GM19099 (cell line): ENCODE measurements around the gene ELMO1.

ENCODE experiments used
- POLR2A ChIP-seq: IDR thresholded peaks from 3 replicates; pipeline ENCODE4 v1.6.1; 2011; ENCODE audit warnings: low read depth; ENCODE audit not compliant: insufficient read length; ENCODE audit errors: extremely low read depth

Gene ELMO1

GRCh38 chr7:37218956-37219355 is 229.7 kb downstream of the ELMO1 start:
- no peak for TF ChIP-seq POLR2A

DNA sequence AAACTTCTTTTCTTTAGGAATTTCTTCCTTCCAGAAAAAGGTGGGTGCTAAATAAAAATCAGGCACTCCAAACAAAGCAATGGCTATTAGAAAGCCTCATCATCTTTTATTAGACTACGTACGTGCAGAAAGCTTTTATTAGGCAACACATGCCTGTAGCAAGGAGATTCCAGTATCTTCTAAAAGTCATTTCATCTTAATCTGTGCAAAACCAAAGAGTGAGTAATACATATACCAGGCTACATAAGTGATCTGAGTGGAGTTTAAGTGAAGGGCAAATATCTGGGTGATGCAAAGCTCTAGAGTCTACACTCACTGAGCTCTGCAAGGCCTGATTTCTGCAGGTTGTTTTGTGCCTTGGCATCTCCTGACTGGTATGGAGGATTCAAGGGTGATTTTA is 231.7 kb downstream of the ELMO1 start:
- TF ChIP-seq POLR2A: no peak

DNA sequence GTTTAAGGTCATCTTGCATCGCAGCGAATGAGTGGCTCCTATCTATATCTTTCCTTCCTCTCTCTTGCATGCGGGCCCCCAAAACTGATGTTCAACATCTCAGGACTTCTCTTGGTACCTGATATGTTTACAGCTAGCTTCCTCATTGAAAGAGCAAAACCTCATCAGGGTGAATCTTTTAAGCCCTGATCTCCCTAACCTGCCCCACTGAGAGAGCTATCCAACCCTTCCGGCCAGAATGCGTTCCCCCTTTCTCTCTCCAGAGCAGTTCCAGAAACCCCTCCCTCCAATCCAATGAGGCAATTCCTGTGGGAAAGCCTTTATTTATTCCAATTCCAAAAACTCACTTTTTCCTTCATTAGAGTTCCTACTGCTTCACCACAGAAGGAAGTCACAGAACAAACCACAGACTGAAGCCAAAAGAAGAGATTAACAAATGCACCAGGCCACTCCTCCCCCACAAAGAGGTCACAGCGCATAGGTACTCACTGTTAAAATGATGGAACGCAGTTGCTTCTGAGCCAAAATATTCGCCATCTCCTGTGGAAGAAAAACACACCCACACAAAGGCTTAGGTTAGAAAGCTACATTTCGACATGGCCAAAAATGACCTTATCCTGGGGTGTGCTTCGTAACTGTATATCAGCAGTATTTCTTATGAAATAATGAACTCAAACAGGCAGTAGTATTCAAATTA is 232.4 kb downstream of the ELMO1 start:
- TF ChIP-seq POLR2A: no peak

GRCh38 chr7:37215290-37215923 is 233.3 kb downstream of the ELMO1 start:
- TF ChIP-seq POLR2A: no peak

- TF ChIP-seq POLR2A: no peak
Measured at GRCh38 chr7:37212556-37212955, 236.1 kb downstream of the ELMO1 start.

DNA sequence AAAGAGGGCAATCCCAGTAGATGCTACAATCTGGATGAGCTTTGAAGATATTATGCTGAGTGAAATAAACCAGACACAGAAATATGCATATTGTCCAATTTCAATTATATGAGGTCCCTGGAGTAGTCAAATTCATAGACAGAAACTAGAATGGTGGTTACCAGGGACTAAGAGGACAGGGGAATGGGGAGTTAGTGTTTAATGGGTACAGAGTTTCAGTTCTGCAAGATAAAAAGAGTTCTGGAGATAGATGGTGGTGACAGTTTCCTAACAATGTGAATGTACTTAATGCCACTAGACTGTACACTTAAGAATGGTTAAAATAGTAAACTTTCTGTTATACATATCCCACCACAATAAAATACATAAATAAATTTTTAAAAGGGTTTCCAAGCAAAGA is 236.6 kb downstream of the ELMO1 start:
- no peak for TF ChIP-seq POLR2A

DNA sequence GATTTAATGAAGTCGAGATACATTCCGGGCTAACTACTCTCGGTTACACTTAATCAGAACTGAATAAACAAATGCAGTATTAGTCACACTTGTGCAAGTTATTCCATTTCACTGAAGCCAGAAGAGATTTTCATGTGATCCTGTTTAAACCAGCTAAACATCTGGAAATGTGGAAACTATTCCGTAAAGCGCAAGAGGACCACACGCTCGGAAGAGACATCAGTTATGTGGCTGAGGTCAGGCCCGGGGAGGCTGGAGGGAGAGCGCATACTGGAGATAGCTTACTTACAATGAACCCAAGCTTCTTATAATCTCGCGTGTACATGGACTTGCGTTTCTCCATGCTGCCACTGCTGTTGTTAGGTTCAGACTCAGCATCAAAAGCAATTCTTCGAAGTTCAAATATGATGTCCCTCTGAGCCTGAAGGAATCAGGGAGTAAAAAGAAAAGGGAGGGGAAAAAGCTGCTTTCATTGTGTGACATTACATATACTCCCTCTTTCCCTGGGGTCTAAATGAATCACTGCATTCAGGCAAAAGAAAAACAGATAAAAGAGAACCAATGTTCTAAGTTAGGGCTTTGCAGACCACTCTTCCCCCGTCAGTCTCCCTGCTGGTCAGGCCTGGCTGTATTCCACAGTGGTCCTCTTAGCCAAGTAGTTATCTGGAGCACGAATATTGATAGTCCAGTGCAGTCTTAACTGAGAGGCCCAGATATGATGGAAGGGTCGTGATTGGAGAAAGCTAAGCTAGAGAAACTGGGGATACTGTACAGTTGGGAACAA is 237.4 kb downstream of the ELMO1 start:
- TF ChIP-seq POLR2A: no peak

DNA sequence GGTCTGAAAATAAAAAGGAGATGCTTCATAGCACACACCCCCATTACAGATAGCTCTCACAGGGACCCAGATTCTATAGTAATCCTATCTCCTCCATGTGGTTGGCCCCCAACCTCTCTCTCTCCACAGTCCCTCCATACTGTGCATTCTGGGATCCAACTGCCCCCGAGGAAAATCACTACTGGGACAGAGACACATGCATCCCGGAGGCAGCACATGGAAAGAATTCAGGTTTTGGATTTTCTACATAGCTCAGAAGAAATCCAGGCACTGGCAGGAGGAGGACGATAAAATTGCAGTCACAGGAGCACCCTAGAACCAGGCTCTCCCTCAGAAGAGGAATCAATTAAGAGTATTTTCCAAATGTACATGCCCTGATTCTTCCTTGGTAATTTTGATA is 239.5 kb downstream of the ELMO1 start:
- no peak for TF ChIP-seq POLR2A

DNA sequence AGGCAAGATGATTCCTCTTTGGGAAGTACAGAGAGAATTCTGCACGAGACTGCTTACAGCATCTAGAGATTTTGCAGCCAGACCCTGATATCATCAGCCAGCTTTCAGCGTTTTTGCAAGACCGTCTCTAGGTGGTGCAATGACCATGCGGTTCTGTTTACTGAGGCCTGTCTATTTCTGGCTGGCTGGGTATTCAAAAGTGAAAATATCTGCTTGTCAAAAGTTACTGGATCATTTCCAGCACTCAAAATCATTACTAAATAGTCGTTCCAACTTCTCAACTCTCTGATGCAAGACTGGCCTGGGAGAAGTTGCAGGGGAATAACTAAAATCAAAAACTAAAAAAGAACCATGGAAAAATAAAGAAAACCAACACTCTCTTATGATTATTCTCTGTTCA is 240.1 kb downstream of the ELMO1 start:
- TF ChIP-seq POLR2A: no peak

DNA sequence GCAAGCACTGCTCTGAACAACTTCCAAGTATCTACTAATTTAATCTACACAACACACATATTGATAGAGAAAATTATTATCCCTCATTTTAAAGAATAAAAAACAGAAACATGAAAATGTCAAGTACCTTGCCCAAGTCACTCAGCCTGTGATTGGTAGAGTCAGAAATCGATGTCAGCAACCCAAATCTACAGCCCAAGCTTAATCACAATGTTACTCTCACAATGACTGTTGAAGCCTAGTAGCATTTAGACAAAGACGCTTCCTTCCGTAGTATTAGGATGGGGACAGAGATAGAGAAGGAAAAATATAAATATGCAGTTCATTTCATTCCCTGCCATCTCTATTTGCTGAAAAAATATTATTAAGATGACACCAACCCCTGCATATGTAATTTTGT is 242.5 kb downstream of the ELMO1 start:
- TF ChIP-seq POLR2A: no peak

- TF ChIP-seq POLR2A: no peak
Measured at GRCh38 chr7:37205451-37205850, 243.2 kb downstream of the ELMO1 start.

DNA sequence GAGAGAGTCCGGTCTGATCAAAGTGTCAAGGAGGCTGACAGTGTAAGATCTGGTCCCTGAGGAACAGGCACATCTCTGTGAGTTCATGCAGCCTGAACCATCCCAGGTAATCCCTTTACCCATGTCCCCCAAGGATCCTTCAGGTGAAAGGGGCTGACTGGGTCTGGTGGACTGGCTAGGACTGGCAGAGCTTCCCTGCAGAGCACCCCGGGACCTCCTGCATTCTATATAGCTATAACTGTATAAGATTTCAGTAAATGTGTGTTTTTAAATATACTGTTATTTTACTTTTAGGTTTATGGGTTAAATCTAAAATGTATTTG is 246.8 kb downstream of the ELMO1 start:
- no peak for TF ChIP-seq POLR2A

- TF ChIP-seq POLR2A: no peak
Measured at GRCh38 chr7:37201003-37201875, 247.4 kb downstream of the ELMO1 start.

DNA sequence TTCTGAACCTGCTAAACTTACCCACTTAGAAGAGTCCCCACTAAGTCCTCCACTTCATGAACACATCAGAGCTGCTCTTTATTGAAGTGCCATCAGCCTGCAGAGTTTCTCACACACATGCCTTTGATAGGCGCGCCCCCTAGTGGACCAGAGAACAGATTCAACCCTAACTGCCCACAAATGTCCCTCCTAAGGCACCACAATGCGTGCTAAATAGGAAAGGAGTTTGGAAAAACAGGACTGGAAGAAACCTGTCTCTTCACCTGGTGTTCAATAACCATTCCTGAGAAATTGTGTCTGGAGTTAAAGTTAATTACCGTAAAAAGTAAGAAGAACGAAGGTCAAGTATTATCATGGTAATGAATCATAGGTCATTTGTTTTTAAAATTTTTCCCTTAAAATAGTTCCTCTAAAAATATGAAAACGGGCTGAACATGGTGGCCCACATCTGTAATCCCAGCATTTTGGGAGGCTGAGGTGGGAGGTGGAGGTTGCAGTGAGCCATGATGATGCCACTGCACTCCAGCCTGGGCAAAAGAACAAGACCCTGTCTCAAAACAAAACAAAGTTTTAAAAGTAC is 249.7 kb downstream of the ELMO1 start:
- no peak for TF ChIP-seq POLR2A

DNA sequence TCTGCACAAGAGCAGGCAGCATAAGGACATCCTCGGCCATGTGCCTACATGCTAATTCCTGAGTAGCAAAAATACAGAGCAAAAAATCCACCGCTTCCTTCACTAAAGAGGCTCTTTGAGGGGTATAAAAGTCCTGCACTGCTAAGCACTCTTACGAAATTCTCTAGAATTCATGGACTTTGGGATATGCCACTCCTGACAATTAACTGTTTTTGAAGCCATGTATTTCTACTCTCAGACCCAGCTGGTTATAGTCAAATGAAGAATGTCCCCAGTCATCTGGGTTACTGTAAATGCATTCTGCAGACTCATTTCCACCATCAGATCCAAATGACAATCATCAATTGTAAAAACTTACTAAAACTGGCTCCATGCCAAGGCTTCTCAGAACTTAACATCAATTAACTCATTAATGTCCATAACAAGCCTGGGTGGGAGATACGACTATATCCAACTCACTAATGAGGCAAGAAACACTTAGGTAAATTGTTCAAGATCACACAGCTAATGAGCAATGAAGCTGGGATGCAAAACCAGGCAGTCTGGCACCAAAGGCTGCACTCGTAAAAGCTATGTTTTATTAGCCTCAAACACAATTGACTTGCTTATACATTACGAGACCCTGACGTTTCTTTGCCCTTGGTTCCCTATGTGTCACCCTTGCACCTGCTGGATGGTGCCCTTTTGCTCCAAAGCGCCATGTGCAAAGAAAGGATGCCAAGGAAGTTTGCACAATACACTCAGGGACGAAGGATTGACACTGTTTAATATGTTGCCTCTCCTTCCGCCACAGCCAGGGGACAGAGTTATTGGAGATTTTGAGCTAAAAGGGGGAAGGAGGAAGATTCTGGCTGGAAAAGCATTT is 250.4 kb downstream of the ELMO1 start:
- no peak for TF ChIP-seq POLR2A

DNA sequence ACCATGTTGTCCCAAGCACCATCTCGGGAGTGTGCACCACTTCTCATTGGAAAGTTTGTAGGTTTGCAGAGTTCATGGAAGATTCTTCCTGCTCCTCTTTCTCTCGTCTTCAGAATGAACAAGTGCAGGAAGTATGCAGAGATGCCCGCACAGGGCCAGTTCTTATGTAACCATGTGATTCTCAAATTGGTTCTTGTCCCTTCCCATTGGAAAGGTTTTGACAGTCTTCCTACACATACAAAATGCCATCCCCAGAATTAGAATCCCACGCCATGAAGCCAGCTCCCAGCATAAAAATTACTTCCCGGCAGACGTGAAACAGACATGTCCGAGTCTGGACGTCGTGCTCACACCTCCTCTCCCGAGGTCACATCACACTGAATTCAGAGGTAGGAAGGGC is 251.6 kb downstream of the ELMO1 start:
- TF ChIP-seq POLR2A: no peak
